ENCODE measurements around the gene CLDN15.

Gene CLDN15

DNA sequence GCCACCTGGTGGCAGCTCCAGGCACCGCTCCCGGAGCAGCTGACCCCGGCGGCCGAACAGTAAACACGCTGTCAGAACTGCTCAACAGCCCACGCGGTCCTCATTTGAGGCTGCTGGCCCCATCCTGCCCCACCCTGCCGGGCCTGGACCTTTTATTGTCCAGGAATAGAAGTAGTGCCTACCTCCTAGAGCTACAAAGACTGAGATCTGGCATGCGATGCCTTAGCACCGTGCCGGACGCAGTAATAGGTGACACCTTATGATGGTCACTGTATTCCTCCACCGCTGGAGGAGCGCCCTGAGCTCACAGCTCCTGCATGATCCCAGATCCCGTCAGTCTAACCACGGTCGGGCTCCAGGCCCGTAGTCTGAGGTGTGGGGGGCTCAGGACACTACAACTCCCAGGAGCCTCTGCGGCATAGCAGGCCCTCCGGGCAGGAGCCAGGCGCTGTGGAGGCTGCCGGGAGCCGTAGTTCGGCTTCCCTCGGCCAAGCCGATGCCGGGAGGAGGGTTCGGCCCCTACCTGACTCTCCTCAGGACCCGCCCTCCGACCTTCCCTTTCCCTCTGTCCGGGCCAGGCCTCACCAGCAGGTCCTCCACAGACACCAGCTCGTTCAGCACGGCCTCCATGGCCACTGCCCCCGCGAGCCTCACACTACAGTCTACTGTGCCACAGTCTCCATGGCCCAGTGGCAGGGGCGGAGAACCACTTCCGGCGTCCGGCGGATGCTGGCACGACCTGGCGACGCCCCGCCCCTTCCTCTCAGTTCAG, 7.0 kb upstream of the CLDN15 start, which contains the start of gene FIS1:
Gene FIS1 (minus strand): TSS at position 707 of the 772 bp plus-strand sequence. CDS start 77 bp downstream, at position 630.
- DNase-seq (ENCODE audit: low spot score), result peak; percentile 95

DNA sequence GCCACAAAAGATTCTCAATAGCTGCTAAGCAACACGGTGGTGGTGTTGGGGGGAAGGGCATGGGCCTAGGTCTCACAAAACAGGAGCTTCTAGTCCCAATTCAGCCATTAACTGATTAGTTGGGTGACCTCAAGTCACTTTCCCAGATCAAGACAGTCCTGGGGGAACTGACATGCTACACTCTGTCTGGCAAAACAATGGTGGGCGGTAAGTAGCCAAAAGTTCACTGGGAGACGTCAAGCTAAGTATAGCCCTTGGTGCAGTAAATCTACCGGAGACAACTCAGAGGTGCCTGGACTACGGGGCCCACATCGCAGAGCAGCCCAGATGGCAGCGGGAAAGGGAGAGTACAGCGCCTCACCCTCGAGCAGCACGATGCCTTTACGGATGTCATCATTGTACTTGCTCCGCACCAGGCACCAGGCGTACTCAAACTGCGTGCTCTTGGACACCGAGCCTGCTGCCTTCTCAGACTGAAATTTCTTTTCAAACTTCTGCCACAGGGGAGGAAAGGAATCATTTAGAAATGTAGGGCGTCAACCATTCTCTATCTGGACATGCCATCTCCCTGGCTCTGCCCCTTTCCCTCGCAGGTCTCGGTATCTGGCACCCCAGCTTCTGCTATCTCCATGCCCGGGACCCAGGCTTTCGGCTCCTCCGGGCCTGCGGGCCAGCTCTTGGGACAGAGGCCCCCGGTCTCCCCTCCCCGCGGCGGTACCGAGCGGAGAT, 6.2 kb upstream of the CLDN15 start:
- DNase-seq (ENCODE audit: low spot score), result peak; percentile 33

DNA sequence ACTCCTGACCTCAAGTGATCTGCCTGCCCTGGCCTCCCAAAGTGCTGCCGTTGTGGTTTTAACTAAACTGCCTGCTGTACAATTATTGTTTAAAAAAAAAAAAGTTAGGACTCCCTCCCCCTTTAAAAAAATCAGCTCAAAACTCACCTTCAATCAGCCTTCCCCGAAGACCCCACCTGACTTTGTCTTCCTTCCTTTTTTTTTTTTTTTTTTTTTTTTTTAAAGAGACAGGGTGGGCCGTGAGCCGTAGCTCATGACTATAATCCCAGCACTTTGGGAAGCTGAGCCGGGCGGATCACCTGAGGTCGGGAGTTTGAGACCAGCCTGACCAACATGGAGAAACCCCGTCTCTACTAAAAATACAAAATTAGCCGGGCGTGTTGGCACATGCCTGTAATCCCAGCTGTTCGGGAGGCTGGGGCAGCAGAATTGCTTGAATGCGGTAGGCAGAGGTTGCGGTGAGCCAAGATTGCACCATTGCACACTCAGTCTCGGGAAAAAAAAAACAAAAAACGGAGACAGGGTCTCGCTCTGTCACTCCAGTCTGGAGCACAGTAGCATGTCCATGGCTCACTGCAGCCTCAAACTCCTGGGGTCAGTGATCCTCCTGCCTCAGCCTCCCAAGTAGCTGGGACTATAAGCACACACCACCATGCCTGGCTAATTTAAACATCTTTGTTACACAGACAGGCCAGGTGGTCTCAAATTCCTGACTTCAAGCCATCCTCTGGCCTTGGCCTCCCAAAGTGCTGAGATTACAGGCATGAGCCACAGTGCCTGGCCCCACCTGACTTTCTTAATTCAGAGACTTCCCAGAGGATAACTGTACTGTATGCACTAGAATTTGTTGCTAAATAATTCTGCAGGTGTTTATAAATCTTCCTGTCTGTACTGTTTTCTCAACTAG, 4.1 kb upstream of the CLDN15 start:
- no peak for DNase-seq (ENCODE audit: low spot score)

DNA sequence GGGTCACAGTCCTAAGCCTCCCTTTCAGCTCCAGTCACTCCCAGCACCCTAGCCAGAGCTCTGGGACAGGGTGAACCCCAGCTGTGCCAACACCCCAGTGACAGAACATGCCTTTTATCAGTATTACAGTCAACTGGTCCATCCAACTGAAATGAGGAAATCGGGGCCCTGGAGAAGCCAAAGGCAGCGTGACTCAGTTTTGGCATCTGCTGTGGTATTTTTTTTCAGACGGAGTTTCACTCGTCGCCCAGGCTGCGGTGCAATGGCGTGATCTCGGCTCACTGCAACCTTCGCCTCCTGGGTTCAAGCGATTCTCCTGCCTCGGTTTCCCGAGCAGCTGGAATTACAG, 3.4 kb upstream of the CLDN15 start:
- no peak for DNase-seq (ENCODE audit: low spot score)

DNA sequence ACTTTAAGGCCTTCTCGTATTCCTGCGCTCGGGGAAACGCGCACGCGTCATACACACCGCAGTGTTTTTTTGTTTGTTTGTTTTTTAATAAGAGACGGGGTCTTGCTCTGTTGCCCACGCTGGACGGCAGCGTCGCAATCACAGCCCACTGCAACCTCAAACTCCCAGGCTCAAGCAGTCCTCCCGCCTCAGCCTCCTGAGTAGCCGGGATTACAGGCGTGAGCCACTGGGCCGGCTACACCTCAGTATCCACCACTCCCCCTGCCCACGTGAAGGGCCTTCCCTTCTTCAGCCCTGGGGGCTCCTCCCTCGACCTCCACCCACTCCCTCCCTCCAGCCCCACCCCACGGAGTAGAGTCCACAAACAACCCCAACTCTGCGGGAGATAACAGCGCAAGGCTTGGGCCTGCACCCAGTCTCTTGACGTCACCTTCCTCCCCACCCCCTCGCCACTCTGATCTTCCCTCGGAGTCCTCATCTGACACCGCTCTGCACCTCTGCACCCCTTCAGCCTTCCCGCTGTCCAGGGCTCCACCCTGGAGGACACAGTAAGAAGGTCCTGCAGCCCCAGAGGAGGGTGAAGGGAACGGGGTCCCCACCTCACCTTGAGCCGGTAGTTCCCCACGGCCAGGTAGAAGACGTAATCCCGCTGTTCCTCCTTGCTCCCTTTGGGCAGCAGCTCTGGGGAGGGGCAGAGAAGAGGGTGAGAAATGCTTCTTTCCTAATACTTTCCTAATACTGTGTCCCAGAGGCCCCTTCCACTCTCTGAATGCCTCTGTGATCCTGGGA, 2.8 kb upstream of the CLDN15 start:
- DNase-seq (ENCODE audit: low spot score), result no peak

DNA sequence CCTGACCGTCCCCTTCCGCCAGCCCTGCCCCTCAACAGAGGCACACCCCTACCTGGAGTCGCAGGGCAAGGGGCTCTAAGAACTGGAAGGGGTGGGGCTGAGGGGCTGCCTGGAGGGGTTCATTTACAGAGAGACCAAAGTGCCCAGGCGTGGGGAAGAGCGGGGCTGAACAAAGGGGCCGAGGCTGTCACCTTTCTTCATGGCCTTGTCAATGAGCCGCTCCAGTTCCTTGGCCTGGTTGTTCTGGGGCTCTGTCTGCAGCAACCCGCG, 2.3 kb upstream of the CLDN15 start:
- no peak for DNase-seq (ENCODE audit: low spot score)

DNA sequence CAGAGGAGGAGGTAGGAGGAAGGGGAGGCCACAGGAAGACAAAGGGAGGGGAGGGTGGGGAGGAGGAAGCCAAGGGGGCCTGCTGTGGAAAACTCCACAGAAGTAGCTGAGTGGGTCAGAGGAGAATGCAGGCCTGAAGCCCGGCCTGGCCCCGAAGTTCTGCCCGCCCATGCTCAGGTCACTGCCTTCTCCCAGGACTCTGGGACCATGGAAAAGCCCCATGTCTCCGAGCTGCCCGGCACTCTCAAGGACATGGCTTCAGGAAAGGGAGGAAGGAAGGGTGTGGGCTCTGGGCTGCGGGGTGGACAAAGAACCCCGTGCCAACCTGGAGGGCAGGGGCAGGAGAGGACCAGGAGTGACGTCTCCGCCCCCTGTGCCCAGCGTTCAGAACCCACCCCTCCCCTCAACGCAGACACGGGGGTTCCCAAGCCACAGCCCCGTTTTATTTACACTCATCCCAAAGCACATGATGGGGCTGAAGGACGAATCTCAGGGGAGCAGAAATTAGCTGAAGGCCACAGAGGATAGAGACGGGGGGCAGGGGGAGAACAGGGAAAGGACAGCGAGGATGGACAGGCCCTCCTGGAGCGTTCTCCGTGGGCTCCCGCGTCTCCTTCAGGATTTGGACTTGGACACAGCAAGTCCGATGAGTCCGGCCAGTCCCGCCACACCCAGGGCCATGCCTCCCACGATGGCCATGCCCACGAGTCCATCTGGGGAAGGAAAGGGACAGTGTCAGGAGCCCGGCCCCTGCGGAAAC, 1.8 kb upstream of the CLDN15 start:
- no peak for DNase-seq (ENCODE audit: low spot score)

DNA sequence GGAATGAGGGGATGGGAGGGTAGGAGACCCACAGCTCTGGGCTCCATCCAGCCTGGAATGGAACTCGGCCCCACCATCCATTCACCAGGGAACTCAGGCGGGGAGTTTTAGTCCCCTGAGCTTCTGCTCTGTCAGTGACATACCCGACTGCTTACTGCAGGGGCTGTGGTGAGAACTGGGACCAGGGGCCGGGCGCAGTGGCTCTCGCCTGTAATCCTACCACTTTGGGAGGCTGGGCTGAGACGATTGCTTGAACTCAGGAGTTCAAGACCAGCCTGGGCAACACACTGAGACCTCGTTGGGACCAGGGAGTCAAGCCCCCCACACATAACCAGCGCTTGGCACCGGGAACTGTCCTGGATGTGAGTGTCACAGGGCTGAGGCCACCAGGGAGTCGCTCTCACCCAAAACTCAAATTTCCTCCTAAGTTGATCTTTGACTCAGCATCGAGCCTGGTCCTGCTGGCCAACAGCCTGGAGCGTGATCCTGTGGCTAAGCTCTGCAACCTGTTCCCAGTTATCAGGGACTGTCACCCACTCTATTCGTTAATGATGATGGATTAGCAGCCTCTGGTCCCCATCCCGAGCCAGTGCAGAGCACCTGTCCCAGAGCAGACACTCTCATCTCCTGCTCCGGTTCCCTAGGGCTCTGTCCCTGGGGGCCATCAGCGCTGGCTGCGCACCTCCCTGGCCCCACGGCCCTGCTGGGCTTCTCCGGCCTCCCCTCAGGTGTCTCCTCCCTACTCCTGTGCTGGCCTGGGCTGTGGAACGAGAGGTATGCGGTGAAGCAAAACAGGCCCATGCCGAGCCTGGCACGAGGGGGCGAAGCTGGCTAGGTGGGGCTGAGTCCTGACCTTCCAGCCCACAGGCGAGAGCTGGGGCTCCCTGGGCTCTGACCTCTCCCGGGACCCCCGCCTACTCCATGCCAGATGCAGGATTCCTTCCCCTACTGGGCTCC, 902 bp upstream of the CLDN15 start:
- no peak for DNase-seq (ENCODE audit: low spot score)

DNA sequence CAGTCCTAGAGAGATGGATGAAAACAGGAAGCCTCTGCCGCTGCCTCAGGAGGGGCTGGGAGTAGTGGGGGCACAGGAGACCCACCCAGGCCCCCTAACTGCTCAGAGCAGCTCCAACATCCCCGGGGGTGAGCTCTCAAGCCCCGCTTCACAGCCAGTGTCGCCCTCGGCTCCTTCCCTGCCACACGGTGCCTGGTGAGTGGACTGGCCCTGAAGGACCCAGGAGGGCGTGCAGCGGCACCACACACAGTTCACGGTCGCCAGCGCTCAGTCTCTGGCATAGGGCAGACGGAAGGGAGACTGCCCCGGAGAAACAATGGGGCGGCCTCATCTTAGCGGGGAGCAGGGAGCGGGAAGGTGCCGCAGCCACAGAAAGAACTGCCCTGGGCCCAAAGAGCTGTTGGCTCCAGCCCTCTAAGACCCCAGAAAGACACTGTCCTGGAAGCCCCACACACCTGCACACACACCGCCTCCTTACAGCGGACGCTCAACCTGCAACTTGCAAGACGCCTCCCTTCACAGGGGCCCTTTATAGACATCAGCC, 1.2 kb downstream of the CLDN15 start:
- DNase-seq (ENCODE audit: low spot score), result no peak

DNA sequence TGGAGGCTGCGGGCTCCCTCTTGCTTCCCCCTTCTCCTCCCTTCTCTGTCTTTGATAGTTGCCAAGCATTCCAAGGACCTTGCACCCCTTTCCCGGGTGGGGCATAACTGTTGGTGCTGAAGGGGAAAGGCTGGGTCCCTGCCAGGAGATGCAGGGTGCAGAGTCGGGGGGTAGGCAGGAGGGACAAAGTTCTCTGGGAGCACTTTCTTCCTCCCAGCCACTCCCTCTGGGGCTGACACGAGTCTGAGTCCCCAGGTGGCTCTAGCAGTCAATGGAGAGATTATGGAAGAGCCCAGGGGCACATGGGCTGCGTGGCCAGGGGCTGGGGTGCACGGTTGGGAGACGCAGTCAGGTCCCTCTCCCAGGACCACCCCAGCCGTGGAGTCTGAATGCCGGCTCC, 2.1 kb downstream of the CLDN15 start:
- no peak for DNase-seq (ENCODE audit: low spot score)

DNA sequence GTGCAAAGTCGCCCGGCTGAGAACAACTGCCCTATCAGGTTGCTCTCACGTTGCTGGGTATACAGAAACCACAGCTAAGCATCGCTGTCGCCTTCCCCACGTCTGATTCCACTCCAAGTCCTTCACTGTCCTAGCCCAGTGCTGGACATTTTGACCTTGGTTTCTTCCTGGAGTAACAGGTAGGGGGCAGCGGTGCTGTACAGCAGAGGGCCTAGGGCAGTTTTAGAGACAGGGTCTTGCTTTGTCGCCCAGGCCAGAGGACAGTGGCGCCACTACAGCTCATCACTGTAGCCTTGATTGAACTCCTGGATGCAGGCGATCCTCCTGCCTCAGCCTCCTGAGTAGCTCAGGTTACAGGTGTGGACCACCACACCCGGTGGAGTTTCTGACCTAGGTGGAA, 2.6 kb downstream of the CLDN15 start:
- DNase-seq (ENCODE audit: low spot score), result no peak

DNA sequence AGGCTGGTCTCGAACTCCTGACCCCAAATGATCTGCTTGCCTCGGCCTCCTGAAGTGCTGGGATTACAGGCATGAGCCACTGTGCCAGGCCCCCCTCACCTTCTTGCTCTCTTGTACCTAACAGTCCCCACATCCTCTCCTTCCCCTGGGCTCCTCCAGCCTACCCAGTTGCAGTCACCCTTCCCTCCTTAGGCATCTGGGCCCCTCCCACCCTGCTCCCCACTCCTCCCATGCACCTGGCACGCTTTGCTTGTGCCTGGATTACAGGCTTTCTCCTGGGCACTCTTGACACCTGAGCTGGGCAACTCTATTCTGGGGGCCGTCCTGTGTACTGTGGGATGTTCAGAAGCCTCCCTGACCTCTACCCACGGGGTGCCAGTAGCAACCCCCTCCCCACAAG, 3.0 kb downstream of the CLDN15 start:
- DNase-seq (ENCODE audit: low spot score), result no peak

DNA sequence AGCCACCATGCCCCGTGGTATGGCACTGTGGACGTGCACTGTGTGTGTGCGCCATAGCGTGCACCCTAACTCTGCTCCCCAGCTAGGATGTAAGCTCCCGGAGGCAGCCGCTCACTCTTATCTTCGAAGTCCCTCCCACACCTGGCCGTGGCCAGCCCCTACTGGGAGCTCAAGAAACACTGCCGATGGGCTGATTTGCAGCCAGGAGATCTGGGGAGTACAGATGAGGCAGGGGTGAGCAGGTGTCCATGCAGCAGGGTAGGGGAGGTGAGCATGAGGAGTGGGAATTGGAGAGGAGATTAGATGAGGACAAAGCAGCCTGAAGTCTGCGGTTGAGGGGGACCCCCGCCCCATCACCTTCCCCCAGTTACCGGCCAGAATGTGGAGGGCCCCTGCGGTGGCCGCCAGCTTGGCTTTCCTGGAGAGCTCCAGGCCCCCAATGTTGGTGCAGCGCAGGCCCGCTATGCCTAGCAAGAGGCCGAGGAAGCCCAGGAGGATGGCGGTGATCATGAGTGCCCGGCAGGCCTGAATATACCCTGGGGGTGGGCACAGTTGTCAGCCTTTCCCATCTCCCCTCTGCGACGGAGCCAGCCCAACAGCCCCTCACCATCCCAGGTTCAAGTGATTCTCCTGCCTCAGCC, 3.6 kb downstream of the CLDN15 start:
- no peak for DNase-seq (ENCODE audit: low spot score)

DNA sequence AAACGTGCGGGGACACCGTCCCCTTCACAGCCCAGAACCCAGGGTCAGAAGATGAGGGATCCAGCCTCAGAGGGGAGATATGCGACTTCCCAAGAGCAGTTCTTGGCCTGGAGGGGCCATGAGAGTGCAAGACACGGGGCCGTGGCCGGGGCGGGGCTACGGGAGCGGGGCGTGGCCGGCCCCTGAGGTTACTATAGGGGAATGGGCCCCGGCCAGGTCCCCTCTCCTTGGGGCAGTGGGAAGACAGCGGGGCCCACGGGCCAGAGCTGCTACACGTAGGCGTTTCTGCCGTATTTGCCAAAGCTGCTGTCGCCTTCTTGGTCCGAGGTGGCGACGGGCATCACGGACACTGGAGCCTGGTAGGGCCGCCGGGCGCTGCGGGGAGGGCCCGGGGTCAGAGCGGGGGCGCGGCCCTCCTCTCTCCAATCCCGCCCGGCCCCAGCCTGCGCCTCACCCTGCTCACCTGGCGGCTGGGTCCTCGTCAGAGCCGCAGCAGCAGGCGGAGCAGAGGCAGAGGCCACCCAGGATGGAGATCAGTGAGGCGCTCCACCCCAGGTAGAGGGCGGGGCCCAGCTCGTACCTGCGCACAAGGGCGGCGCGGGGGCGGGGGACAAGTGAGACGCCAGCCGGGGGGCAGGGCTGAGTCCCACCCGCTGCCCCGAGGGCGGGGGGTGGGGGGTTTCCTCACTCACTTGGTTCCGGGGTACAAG, 5.3 kb downstream of the CLDN15 start:
- DNase-seq (ENCODE audit: low spot score), result no peak

DNA sequence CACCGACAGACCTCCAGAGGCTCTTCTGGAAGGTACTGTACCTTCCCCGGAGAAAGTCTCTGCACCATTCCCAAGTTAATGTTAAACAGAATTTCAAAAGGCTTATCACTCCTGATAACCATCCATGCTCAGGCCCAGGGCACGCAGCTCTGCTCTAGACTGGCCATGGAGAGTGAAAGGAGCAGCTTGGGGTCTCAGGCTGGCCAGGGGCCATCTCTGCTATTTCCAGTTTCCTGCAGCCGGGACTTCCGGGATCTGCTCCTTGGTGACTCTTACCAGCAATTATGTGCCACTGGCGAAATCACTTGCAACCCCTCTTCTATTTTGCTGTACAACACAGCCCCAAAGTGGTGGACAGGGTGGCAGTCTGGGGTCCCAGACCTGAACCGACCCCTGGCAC, 6.0 kb downstream of the CLDN15 start:
- no peak for DNase-seq (ENCODE audit: low spot score)

DNA sequence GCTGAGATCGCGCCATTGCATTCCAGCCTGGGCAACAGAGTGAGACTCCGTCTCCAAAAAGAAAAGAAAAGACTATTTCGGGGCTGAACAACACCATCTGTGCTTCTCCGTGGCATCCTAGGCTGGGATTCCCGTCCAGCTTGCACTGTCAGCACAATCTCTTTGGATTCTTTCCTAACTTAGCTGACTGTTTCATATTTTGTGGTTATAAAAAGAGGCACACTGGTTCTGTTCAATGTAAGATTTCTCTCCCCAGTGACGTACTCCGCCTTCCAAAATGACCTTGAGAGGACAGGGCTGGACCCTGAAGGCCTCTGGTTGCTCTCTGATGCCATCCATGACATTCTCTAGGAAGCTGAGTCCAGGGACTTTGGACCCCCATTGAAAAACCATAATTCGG, 10.9 kb downstream of the CLDN15 start:
- DNase-seq (ENCODE audit: low spot score), result peak; percentile 55

DNA sequence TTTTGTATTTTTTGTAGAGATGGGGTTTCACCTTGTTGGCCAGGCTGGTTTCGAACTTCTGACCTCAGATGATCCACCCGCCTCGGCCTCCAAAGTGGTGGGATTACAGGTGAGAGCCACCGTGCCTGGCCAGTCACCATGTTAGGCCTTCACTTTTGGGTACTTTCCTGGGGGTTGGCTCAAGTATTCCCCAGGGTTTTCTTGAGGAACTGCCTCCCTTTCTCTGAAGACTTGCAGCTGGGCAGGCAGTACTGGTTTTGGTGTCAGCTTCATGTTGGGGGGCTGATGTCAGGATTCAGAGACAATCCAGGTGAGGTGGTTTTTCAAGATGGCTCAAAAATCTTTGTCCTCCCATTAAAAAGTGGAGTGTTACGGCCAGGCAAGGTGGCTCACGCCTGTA, 12.0 kb downstream of the CLDN15 start:
- DNase-seq (ENCODE audit: low spot score), result no peak

DNA sequence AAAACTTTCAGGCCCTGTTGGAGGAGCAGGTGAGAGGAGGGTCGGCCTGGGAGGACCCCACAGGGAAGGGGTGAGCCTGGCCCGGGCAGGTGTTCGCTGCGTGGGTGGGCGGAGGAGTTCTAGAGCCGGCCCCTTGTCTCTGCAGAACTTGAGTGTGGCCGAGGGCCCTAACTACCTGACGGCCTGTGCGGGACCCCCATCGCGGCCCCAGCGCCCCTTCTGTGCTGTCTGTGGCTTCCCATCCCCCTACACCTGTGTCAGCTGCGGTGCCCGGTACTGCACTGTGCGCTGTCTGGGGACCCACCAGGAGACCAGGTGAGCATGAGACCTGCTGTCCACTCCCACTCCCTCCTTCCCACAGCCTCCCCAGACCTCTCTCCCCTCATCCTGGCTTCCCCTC, 14.1 kb downstream of the CLDN15 start:
- DNase-seq (ENCODE audit: low spot score), result no peak

All from AG08395 (cell line).